PC-9 (cell line): Measurements from ENCODE around the gene LENG1.

ENCODE experiments used
- EZH2 ChIP-seq: fragments of 200-600 bp; sonication (generic); IDR thresholded peaks from 2 replicates; pipeline ENCODE4 v1.8.0; 2017; ENCODE audit warnings: antibody characterized with exemption, low read depth
- TF ChIP-seq, protein P1 (sequence below): fragments of 200-600 bp; sonication (generic); conservative IDR thresholded peaks from 2 replicates; pipeline ENCODE4 v1.6.1; 2017; ENCODE audit warnings: mixed run types, antibody characterized with exemption, mild to moderate bottlenecking, moderate library complexity

DNA sequence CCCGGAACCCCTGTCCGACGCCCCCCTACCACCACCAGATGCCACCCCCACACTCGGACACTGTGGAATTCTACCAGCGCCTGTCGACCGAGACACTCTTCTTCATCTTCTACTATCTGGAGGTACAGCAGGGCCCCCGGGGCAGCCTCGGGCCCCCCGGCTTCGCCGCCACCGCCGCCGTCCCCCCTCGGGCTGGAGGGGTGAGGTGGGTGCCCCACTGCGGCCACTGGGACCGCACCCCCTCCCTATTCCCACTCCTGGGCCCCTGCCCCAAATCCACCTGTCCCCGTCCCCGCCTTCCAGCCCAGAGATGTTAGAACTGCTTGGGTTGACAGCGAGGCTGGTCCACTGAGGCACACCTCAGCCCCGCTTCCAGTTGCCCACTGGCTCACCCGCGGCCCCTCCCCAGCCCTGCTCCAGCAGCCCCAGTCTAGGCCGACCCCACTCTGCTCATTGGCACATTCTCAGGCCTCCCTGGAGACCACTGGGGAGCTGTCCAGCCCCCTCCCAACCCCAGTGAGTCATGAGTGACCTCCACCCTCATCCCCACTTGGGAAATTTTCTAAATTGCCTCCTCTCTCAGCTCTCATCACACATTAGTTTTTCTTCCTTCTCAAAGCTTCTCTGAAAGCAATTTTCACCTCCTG lies 6.5 kb downstream of the LENG1 start:
- TF ChIP-seq, protein P1, sequence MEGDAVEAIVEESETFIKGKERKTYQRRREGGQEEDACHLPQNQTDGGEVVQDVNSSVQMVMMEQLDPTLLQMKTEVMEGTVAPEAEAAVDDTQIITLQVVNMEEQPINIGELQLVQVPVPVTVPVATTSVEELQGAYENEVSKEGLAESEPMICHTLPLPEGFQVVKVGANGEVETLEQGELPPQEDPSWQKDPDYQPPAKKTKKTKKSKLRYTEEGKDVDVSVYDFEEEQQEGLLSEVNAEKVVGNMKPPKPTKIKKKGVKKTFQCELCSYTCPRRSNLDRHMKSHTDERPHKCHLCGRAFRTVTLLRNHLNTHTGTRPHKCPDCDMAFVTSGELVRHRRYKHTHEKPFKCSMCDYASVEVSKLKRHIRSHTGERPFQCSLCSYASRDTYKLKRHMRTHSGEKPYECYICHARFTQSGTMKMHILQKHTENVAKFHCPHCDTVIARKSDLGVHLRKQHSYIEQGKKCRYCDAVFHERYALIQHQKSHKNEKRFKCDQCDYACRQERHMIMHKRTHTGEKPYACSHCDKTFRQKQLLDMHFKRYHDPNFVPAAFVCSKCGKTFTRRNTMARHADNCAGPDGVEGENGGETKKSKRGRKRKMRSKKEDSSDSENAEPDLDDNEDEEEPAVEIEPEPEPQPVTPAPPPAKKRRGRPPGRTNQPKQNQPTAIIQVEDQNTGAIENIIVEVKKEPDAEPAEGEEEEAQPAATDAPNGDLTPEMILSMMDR: no peak
- TF ChIP-seq EZH2: no peak
